GOT3 (cell line): ENCODE results near the gene KRT23.

Source experiments
- DNase-seq: peaks from one replicate; lab custom pipeline; 2025; ENCODE audit warnings: mixed read lengths; lab: John Stamatoyannopoulos, UW

The KRT23 gene

GRCh38 chr17:40937384-40937819, at the start of gene KRT23:
Gene KRT23, minus strand, starts transcription at chr17:40937646. Its CDS starts 1,043 bp downstream, at chr17:40936603.
- DNase-seq = no peak

GRCh38 chr17:40986920-40987319, 49.5 kb upstream of the KRT23 start:
- no peak for DNase-seq

- no peak for DNase-seq
Observed at GRCh38 chr17:40984226-40984625, 46.8 kb upstream of the KRT23 start, which contains the start of gene KRT40. Gene KRT40, minus strand, starts transcription at chr17:40984326. Its CDS starts 53 bp downstream, at chr17:40984273.

GRCh38 chr17:40981115-40981514, 43.7 kb upstream of the KRT23 start:
- DNase-seq = no peak

- DNase-seq = no peak
Observed at GRCh38 chr17:40980596-40980995, 43.1 kb upstream of the KRT23 start.

- no peak for DNase-seq
Observed at GRCh38 chr17:40980117-40980516, 42.7 kb upstream of the KRT23 start.

GRCh38 chr17:40978575-40979151, 41.2 kb upstream of the KRT23 start:
- no peak for DNase-seq

- DNase-seq = no peak
Observed at GRCh38 chr17:40975516-40975915, 38.1 kb upstream of the KRT23 start.

GRCh38 chr17:40974366-40974765, 36.9 kb upstream of the KRT23 start:
- no peak for DNase-seq

GRCh38 chr17:40967582-40967981, 30.1 kb upstream of the KRT23 start:
- DNase-seq = no peak

GRCh38 chr17:40966848-40967247, 29.4 kb upstream of the KRT23 start, which contains the start of gene KRT39:
Gene KRT39, minus strand, starts transcription at chr17:40966948. Its CDS starts 92 bp downstream, at chr17:40966856.
- DNase-seq = no peak

GRCh38 chr17:40963838-40964237, 26.4 kb upstream of the KRT23 start:
- DNase-seq = no peak

- no peak for DNase-seq
Observed at GRCh38 chr17:40962059-40962561, 24.7 kb upstream of the KRT23 start.

GRCh38 chr17:40961591-40961990, 24.1 kb upstream of the KRT23 start:
- no peak for DNase-seq

- DNase-seq = no peak
Observed at GRCh38 chr17:40960144-40960543, 22.7 kb upstream of the KRT23 start.

- DNase-seq = no peak
Observed at GRCh38 chr17:40958086-40958953, 20.9 kb upstream of the KRT23 start.

- no peak for DNase-seq
Observed at GRCh38 chr17:40956401-40957254, 19.2 kb upstream of the KRT23 start.

GRCh38 chr17:40953881-40954280, 16.4 kb upstream of the KRT23 start:
- DNase-seq = no peak

- no peak for DNase-seq
Observed at GRCh38 chr17:40952661-40953060, 15.2 kb upstream of the KRT23 start.

GRCh38 chr17:40952154-40952553, 14.7 kb upstream of the KRT23 start:
- DNase-seq = no peak

- DNase-seq = no peak
Observed at GRCh38 chr17:40951011-40951622, 13.7 kb upstream of the KRT23 start.

GRCh38 chr17:40950176-40950575, 12.7 kb upstream of the KRT23 start:
- no peak for DNase-seq
